DND-41 (cell line): Measurements from ENCODE around the gene TBC1D9.

ENCODE experiments used
- ATAC-seq: fragments of 200-7000 bp; cut with Tn5 transposase; 3 replicates; pipeline ENCODE4 v1.9.1; 2021; ENCODE audit warnings: low read depth; ENCODE audit not compliant: insufficient read depth
- DNase-seq: peaks from one replicate; pipeline ENCODE4 v3.0.0-alpha.2; 2020
- H2AFZ ChIP-seq: 2 replicates; pipeline ENCODE4 v1.6.0; 2012; ENCODE audit warnings: low read depth, low read length
- H3K27ac ChIP-seq: 2 replicates; pipeline ENCODE4 v1.5.1; 2012; ENCODE audit warnings: low read length, inconsistent platforms
- H3K27me3 ChIP-seq: fragments of 200-600 bp; sonication (generic); 2 replicates; pipeline ENCODE4 v1.6.0; 2012; ENCODE audit warnings: low read length, mild to moderate bottlenecking, inconsistent platforms; ENCODE audit not compliant: insufficient read depth, poor library complexity
- H3K36me3 ChIP-seq: 2 replicates; pipeline ENCODE4 v1.5.1; 2012; ENCODE audit warnings: low read length, inconsistent platforms; ENCODE audit not compliant: insufficient read depth
- H3K4me1 ChIP-seq: 2 replicates; pipeline ENCODE4 v1.5.1; 2012; ENCODE audit warnings: mild to moderate bottlenecking, low read length; ENCODE audit not compliant: insufficient read depth
- H3K4me2 ChIP-seq: 2 replicates; pipeline ENCODE4 v1.6.0; 2012; ENCODE audit warnings: mild to moderate bottlenecking, moderate library complexity, low read length, inconsistent platforms; ENCODE audit not compliant: insufficient read depth
- H3K4me3 ChIP-seq, 2 experiments: fragments of 200-600 bp in 1 of 2; shearing (Covaris generic) in 1 of 2; 2 replicates each; pipeline ENCODE4 v1.5.1; 2012 to 2016; ENCODE audit warnings: inconsistent platforms in 2 of 2, low read length in 2 of 2, mild to moderate bottlenecking in 2 of 2, low read depth in 1 of 2, moderate library complexity in 1 of 2
- H3K79me2 ChIP-seq: 2 replicates; pipeline ENCODE4 v1.6.0; 2012; ENCODE audit warnings: low read length, inconsistent platforms; ENCODE audit not compliant: insufficient read depth
- H3K9ac ChIP-seq: 2 replicates; pipeline ENCODE4 v1.6.0; 2012; ENCODE audit warnings: low read depth, mild to moderate bottlenecking, inconsistent platforms, low read length, moderate library complexity
- H3K9me3 ChIP-seq: 2 replicates; pipeline ENCODE4 v1.5.1; 2012; ENCODE audit warnings: low read length, moderate library complexity, mild to moderate bottlenecking, inconsistent platforms; ENCODE audit not compliant: insufficient read depth, severe bottlenecking
- H4K20me1 ChIP-seq: 2 replicates; pipeline ENCODE4 v1.6.0; 2012; ENCODE audit warnings: low read length; ENCODE audit not compliant: insufficient read depth
- EZH2 ChIP-seq: IDR thresholded peaks from 3 replicates; pipeline ENCODE4 v1.6.1; 2012; ENCODE audit warnings: borderline replicate concordance, low read depth, mild to moderate bottlenecking, moderate library complexity, low read length, inconsistent platforms; ENCODE audit not compliant: severe bottlenecking
- TF ChIP-seq, protein P1 (sequence below): IDR thresholded peaks from 2 replicates; pipeline ENCODE4 v1.5.1; 2012; ENCODE audit warnings: borderline replicate concordance, low read length, moderate library complexity, mild to moderate bottlenecking; ENCODE audit not compliant: poor library complexity, severe bottlenecking; ENCODE audit errors: extremely low read depth

TBC1D9 gene

DNA sequence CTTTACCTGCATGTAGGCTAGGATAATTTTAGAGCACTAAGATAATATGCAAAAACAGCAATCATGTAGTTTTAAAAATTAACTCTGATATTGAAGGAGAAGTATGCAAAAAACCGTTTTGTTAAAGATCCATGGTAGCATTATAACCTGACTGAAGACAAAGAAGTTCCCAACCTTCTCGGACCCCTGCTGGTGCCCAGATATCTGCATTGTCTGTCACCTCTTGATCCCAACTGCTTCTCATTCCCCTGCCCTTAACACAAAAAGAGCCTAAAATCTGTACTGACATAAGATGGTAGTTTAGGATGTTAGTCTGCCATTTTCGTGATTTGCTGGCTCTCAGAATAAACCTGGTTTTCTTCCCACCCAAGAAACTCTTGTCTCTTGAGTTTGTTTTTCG lies 125.9 kb downstream of the TBC1D9 start:
- peaks cover 16% of the 10 kb centered on the region for H3K27me3 ChIP-seq
- TF ChIP-seq, protein P1, sequence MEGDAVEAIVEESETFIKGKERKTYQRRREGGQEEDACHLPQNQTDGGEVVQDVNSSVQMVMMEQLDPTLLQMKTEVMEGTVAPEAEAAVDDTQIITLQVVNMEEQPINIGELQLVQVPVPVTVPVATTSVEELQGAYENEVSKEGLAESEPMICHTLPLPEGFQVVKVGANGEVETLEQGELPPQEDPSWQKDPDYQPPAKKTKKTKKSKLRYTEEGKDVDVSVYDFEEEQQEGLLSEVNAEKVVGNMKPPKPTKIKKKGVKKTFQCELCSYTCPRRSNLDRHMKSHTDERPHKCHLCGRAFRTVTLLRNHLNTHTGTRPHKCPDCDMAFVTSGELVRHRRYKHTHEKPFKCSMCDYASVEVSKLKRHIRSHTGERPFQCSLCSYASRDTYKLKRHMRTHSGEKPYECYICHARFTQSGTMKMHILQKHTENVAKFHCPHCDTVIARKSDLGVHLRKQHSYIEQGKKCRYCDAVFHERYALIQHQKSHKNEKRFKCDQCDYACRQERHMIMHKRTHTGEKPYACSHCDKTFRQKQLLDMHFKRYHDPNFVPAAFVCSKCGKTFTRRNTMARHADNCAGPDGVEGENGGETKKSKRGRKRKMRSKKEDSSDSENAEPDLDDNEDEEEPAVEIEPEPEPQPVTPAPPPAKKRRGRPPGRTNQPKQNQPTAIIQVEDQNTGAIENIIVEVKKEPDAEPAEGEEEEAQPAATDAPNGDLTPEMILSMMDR: no peak
- no peak for TF ChIP-seq EZH2

DNA sequence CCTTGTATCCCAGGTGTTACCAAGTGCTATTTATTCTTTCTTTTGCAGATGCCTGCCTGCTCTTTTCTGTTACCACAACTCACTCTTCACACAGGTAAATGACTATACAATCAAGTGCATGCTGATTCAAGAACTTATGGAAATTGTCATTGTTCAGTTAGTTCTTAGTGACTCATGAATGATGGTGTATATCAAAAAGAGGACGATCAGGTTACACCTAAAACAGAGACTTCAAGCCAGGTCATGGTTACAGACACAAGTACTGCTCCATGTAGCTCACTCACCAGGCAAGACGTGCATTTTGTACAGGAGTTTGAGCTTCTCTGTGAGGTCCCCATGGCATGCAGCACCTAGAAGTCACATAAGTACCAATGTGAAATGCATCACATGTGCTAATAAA lies 128.2 kb downstream of the TBC1D9 start:
- H3K9me3 ChIP-seq: no peaks in the 10 kb centered on the region
- no peak overlapping the region for H3K4me2 ChIP-seq
- no peaks in the 10 kb centered on the region for H3K4me1 ChIP-seq
- H4K20me1 ChIP-seq: no peaks in the 10 kb centered on the region
- H3K9ac ChIP-seq: no peak overlapping the region
- H3K27me3 ChIP-seq: peaks cover 16% of the 10 kb centered on the region
- H3K27ac ChIP-seq: no peak overlapping the region
- H3K4me3 ChIP-seq: no peak overlapping the region
- H3K79me2 ChIP-seq: no peaks in the 10 kb centered on the region
- no peak for ATAC-seq
- no peak for TF ChIP-seq EZH2
- no peak overlapping the region for H2AFZ ChIP-seq
- no peak for DNase-seq
- H3K36me3 ChIP-seq: no peaks in the 10 kb centered on the region

More for the DNA sequence above, 125.9 kb downstream of the TBC1D9 start:
- ATAC-seq (no peak), DNase-seq (no peak)
- Histone ChIP-seq H3K36me3 (no peaks in the 10 kb centered on the region), H3K79me2 (no peaks in the 10 kb centered on the region), H3K9ac (no peak overlapping the region), H3K4me2 (no peak overlapping the region), H2AFZ (no peak overlapping the region), H3K27ac (no peak overlapping the region), H3K4me3 (no peak overlapping the region), H4K20me1 (no peaks in the 10 kb centered on the region), H3K9me3 (no peaks in the 10 kb centered on the region), H3K4me1 (no peaks in the 10 kb centered on the region)

DNA sequence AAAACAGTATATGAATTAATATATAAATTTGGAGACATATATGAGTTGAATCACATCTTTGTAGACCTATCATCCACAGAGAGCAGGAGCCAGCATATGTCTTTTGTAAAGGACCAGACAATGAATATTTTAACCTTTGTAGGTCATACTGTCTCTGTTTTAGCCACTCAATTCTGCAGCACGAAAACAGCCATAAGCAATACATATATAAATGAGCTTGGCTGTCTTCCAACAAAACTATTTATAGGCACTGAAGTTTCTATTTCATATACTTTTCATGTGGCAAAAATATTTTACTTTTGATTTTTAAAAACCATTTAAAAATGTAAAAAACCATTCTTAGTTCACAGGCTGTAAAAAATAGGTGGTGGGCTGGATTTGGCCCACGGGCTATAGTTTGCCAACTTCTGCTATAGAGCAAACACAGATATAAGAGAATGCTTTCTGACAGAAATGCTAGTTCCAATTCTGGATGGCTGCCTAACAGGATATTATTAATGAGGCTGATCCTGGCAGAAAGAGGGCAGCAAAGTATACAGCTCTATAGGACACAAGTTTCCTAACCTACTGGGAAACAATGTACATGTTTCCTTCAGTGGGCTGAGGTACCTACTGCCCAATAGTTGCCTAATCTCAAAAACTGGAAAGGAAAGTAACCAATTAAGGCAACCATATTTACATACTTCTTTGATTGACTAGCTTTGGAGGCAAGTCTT lies 129.4 kb downstream of the TBC1D9 start:
- Histone ChIP-seq H3K4me1 (no peaks in the 10 kb centered on the region), H4K20me1 (no peaks in the 10 kb centered on the region), H3K9ac (no peak overlapping the region), H3K4me2 (no peak overlapping the region), H2AFZ (no peak overlapping the region), H3K79me2 (no peaks in the 10 kb centered on the region), H3K36me3 (no peaks in the 10 kb centered on the region), H3K27ac (no peak overlapping the region), H3K4me3 (no peak overlapping the region), H3K27me3 (peaks cover 16% of the 10 kb centered on the region), H3K9me3 (no peaks in the 10 kb centered on the region)
- no peak for DNase-seq
- no peak for ATAC-seq
- TF ChIP-seq, protein P1: no peak

DNA sequence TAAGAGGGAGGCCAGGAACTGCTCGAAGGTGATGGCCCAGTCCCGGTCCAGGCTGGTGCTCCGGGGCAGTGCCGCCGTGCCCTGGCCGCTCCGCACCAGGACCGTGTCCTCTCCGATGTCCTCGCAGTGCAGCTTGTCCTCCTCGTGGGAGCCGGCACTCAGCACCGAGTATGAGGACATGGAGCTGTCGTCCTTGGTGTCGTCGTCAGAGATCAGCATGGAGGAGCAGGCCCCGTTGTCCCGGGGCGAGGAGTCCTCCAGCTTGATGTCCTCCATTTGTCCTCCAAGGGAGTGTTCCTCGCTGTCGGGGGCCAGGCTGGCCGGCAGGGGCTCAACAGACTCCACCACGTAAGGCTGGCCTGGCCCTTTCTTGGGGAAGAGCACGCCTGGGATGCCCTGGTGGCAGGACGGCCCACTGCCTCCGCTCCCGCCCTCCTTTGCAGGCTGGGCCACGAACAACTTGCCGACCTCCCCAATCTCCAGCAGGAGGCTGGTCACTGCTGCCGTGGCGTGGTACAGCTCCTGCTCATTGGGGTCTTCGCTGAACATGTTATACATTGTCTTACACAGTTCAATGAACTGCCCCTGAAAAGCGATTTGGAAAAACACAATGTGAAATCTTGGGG lies 133.7 kb downstream of the TBC1D9 start:
- ATAC-seq: no peak
- H3K9ac ChIP-seq: no peak overlapping the region
- no peaks in the 10 kb centered on the region for H4K20me1 ChIP-seq
- H3K4me1 ChIP-seq: no peaks in the 10 kb centered on the region
- no peak overlapping the region for H3K27ac ChIP-seq
- no peaks in the 10 kb centered on the region for H3K36me3 ChIP-seq
- TF ChIP-seq EZH2: no peak
- TF ChIP-seq, protein P1: no peak
- H2AFZ ChIP-seq: no peak overlapping the region
- peaks cover 4% of the 10 kb centered on the region for H3K27me3 ChIP-seq
- H3K4me2 ChIP-seq: no peak overlapping the region
- no peak for DNase-seq
- H3K9me3 ChIP-seq: no peaks in the 10 kb centered on the region
- no peak overlapping the region for H3K4me3 ChIP-seq
- no peaks in the 10 kb centered on the region for H3K79me2 ChIP-seq
